CD14-positive monocyte (primary cell): ENCODE measurements around the gene TBCCD1. TPM values are rescaled to one million over a fixed set of nuclear protein-coding genes. Genes with fewer than 3 reads are reported as not detected.
"Not testable (repeated sequence)": the region's sequence is repeated elsewhere in the genome, so short reads cannot be mapped to it uniquely, and the experiment has no call there.

Source experiments
- DNase-seq, 3 donors: peaks; one replicate each; pipeline ENCODE4 v3.0.0-alpha.2; 2011 to 2022
- H2AFZ ChIP-seq: 2 replicates; pipeline ENCODE4 v1.6.0; 2012; ENCODE audit warnings: mild to moderate bottlenecking, low read depth, low read length, inconsistent platforms; ENCODE audit not compliant: insufficient read depth, poor library complexity, severe bottlenecking
- H3K27ac ChIP-seq, 2 donors: 1 replicate in 1 of 2; 2 replicates in 1 of 2; pipeline ENCODE4 v1.5.1; 2012 to 2013; ENCODE audit warnings: low read length in 2 of 2, control low read depth in 1 of 2, inconsistent platforms in 1 of 2, low read depth in 1 of 2, mild to moderate bottlenecking in 1 of 2
- H3K27me3 ChIP-seq, 2 donors: one replicate each; pipeline versions ENCODE4 v1.6.0 to v1.6.1; 2011 to 2013; ENCODE audit warnings: low read length in 2 of 2; ENCODE audit not compliant: control insufficient read depth in 2 of 2, insufficient read depth in 2 of 2
- H3K36me3 ChIP-seq, 2 donors: replicated peaks in 1 of 2; 1 replicate in 1 of 2; 2 replicates in 1 of 2; pipeline versions ENCODE4 v1.5.1 to v1.6.1; 2012 to 2013; ENCODE audit warnings: low read length in 2 of 2, control low read depth in 1 of 2, inconsistent platforms in 1 of 2, mild to moderate bottlenecking in 1 of 2; ENCODE audit not compliant: insufficient read depth in 2 of 2, control insufficient read depth in 1 of 2
- H3K4me1 ChIP-seq, 2 donors: 1 replicate in 1 of 2; 2 replicates in 1 of 2; pipeline versions ENCODE4 v1.5.1 to v1.6.1; 2012 to 2013; ENCODE audit warnings: low read length in 2 of 2, control low read depth in 1 of 2, inconsistent platforms in 1 of 2, mild to moderate bottlenecking in 1 of 2, moderate library complexity in 1 of 2; ENCODE audit not compliant: insufficient read depth in 2 of 2, control insufficient read depth in 1 of 2
- H3K4me2 ChIP-seq: replicated peaks from 2 replicates; pipeline ENCODE3; 2012; ENCODE audit warnings: low read length, moderate library complexity, mild to moderate bottlenecking; ENCODE audit not compliant: poor library complexity, severe bottlenecking; ENCODE audit errors: extremely low read depth
- H3K4me3 ChIP-seq, 3 experiments: fragments of 200-600 bp in 1 of 3; sonication (generic) in 1 of 3; replicated peaks in 1 of 3; 1 replicate in 2 of 3; 2 replicates in 1 of 3; pipeline ENCODE4 v1.5.1; 2011 to 2013; ENCODE audit warnings: low read length in 3 of 3, mild to moderate bottlenecking in 3 of 3, control low read depth in 2 of 3, low read depth in 2 of 3, inconsistent platforms in 1 of 3, moderate library complexity in 1 of 3
- H3K79me2 ChIP-seq: 2 replicates; pipeline ENCODE4 v1.6.0; 2012; ENCODE audit warnings: mild to moderate bottlenecking, control low read depth, inconsistent platforms, low read length, moderate library complexity; ENCODE audit not compliant: insufficient read depth
- H3K9ac ChIP-seq: 2 replicates; pipeline ENCODE4 v1.6.0; 2017; ENCODE audit warnings: low read length, mild to moderate bottlenecking; ENCODE audit not compliant: insufficient read depth, poor library complexity, severe bottlenecking
- H3K9me3 ChIP-seq, 2 donors: replicated peaks in 1 of 2; 1 replicate in 1 of 2; 2 replicates in 1 of 2; pipeline versions ENCODE4 v1.5.1 to v1.6.1; 2012 to 2013; ENCODE audit warnings: low read length in 2 of 2, control low read depth in 1 of 2; ENCODE audit not compliant: control insufficient read depth in 1 of 2, insufficient read depth in 1 of 2
- H4K20me1 ChIP-seq: 2 replicates; pipeline ENCODE4 v1.6.0; 2012; ENCODE audit warnings: mild to moderate bottlenecking, low read length, control low read depth, moderate library complexity; ENCODE audit not compliant: insufficient read depth
- H3K27ac Mint-ChIP-seq, 7 donors: one replicate each; pipeline ENCODE4 v1.8.0; 2020; ENCODE audit warnings: mild to moderate bottlenecking in 7 of 7, mixed read lengths in 7 of 7, moderate library complexity in 6 of 7, inconsistent platforms in 2 of 7
- H3K27me3 Mint-ChIP-seq, 3 donors: one replicate each; pipeline ENCODE4 v1.8.0; 2021 to 2022; ENCODE audit warnings: low read depth in 3 of 3, mild to moderate bottlenecking in 3 of 3, mixed read lengths in 3 of 3, moderate library complexity in 3 of 3, inconsistent platforms in 1 of 3
- H3K36me3 Mint-ChIP-seq, 2 donors: one replicate each; pipeline ENCODE4 v1.8.0; 2020; ENCODE audit warnings: mixed read lengths in 2 of 2, inconsistent platforms in 1 of 2, mild to moderate bottlenecking in 1 of 2
- H3K4me1 Mint-ChIP-seq: one replicate; pipeline ENCODE4 v1.8.0; 2020; ENCODE audit warnings: mild to moderate bottlenecking, mixed read lengths
- H3K4me3 Mint-ChIP-seq, 2 donors: one replicate each; pipeline ENCODE4 v1.8.0; 2020; ENCODE audit warnings: mild to moderate bottlenecking in 2 of 2, mixed read lengths in 2 of 2, moderate library complexity in 1 of 2
- H3K9me3 Mint-ChIP-seq, 7 donors: one replicate each; pipeline ENCODE4 v1.8.0; 2020 to 2022; ENCODE audit warnings: mixed read lengths in 7 of 7, mild to moderate bottlenecking in 6 of 7, moderate library complexity in 6 of 7, inconsistent platforms in 2 of 7
- CTCF ChIP-seq: fragments of 200-600 bp; IDR thresholded peaks from one replicate; pipeline ENCODE4 v1.8.0; 2022; ENCODE audit warnings: antibody characterized with exemption, mild to moderate bottlenecking
- WGBS: methylation state at CpG from one replicate; pipeline ENCODE4 v1.1.5; 2013; ENCODE audit warnings: missing lambda C conversion rate; ENCODE audit not compliant: insufficient coverage; 5-methylcytosine and 5-hydroxymethylcytosine counted together
- intact Hi-C, 2 donors: fragments of 100-400 bp; cut with micrococcal nuclease; formaldehyde crosslinking; loops; one replicate each; pipeline versions ENCODE4 v1.15.0 to v1.15.1; 2023
- polyA plus RNA-seq, 3 donors: library from polyadenylated mRNA; depleted of rRNA in 1 of 3; unstranded in 2 of 3; stranded (reverse) in 1 of 3; fragments of 300-500 nt in 2 of 3; fragments of >200 nt in 1 of 3; fragmentation: Illumina TruSeq in 2 of 3; gene quantifications; 1 replicate in 2 of 3; 2 replicates in 1 of 3; pipeline ENCODE4 v1.2.3, GENCODE V29; 2012 to 2021

Gene TBCCD1
- polyA plus RNA-seq, 3 donors = 9.2 to 9.6 (median 9.6) TPM

- peak overlapping the region in 1 of 2 donors; percentile 94 for H3K27ac ChIP-seq
- Mint-ChIP-seq H3K4me3 (peak overlapping the region; percentile 96 to 97), H3K27ac (peak overlapping the region in 4 of 7 donors; percentile 92 to 99 (median 98)), H3K36me3 (peaks cover 16 to 22% of the 10 kb centered on the region in 2 donors), H3K4me1 (peaks cover 37% of the 10 kb centered on the region)
- H4K20me1 ChIP-seq, H3K9me3 ChIP-seq, H3K9me3 Mint-ChIP-seq, intact Hi-C loops, H3K27me3 ChIP-seq, DNase-seq, H3K27me3 Mint-ChIP-seq: not testable (repeated sequence)
- peak overlapping the region in 2 of 3 experiments; percentile 78 to 96 for H3K4me3 ChIP-seq
- H3K4me1 ChIP-seq = peaks cover 30 to 41% of the 10 kb centered on the region in 2 donors
- peaks cover 12 to 22% of the 10 kb centered on the region in 2 donors for H3K36me3 ChIP-seq
- peak overlapping the region; percentile 92 for H2AFZ ChIP-seq
- H3K79me2 ChIP-seq = peaks cover 62% of the 10 kb centered on the region
- peak overlapping the region; percentile 57 for H3K9ac ChIP-seq
- WGBS = 81% methylated on average over 3 of the region's 11 CpGs
- H3K4me2 ChIP-seq = peak overlapping the region; percentile 99
These were observed 2.2 kb upstream of the TBCCD1 start for GRCh38 chr3:186569361-186569760.

DNA sequence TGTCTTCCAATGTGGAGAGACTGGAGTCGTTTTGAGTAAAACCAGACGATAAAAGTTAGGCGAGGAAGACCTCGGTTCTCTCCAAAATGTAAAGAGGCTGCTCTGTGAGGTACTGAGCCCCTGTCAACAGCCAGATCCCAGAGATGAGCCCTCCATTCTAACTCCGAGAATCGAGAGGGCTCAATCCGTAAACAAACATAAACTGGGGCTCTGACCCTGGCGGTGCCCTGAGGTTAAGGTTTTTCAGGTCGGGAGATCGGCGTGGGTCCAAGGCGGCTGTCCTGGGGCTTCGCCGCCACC lies 417 bp downstream of the TBCCD1 start:
- peak overlapping the region; percentile 83 for H3K4me2 ChIP-seq
- peak overlapping the region; percentile 75 to 86 for H3K27ac ChIP-seq
- H3K4me3 ChIP-seq = peak overlapping the region; percentile 94 to 96 (median 96)
- H3K4me1 Mint-ChIP-seq = peaks cover 43% of the 10 kb centered on the region
- H3K4me1 ChIP-seq = peaks cover 30 to 37% of the 10 kb centered on the region in 2 donors
- peak overlapping the region; percentile 93 for H3K4me3 Mint-ChIP-seq
- no peaks in the 10 kb centered on the region for H3K9me3 ChIP-seq
- no peaks in the 10 kb centered on the region for H3K27me3 ChIP-seq
- H4K20me1 ChIP-seq = no peaks in the 10 kb centered on the region
- H3K27me3 Mint-ChIP-seq = no peaks in the 10 kb centered on the region
- WGBS = 0% methylated on average over 10 of the region's 14 CpGs
- H3K79me2 ChIP-seq = peaks cover 40% of the 10 kb centered on the region
- peak overlapping the region; percentile 95 for H2AFZ ChIP-seq
- no peak for DNase-seq
- intact Hi-C loops = no loop called here
- H3K36me3 ChIP-seq = peaks cover 2 to 22% of the 10 kb centered on the region in 2 donors
- no peak for TF ChIP-seq CTCF
- no peaks in the 10 kb centered on the region for H3K9me3 Mint-ChIP-seq
- peaks cover 8 to 12% of the 10 kb centered on the region in 2 donors for H3K36me3 Mint-ChIP-seq
- peak overlapping the region; percentile 81 for H3K9ac ChIP-seq
- H3K27ac Mint-ChIP-seq = peak overlapping the region; percentile 87 to 96 (median 89)
